B cell (primary cell): ENCODE results near the gene SMIM22. TPM values are rescaled to one million over a fixed set of nuclear protein-coding genes. Genes with fewer than 3 reads are reported as not detected.

Experiments
- ATAC-seq: fragments of 200-7000 bp; cut with Tn5 transposase; one replicate; pipeline ENCODE4 v1.10.0; 2021; ENCODE audit warnings: low read depth, mild to moderate bottlenecking, moderate number of reproducible peaks, moderate library complexity
- CTCF ChIA-PET: fragments of 350-600 bp; sonication (Branson Sonifier 250); formaldehyde crosslinking; loops from one replicate; lab custom pipeline; 2021; ENCODE audit warnings: antibody characterized with exemption, inconsistent platforms; lab: Charles Lee
- POLR2A ChIA-PET: fragments of 350-600 bp; sonication (Branson Sonifier 250); formaldehyde crosslinking; loops from one replicate; lab custom pipeline; 2021; ENCODE audit warnings: antibody characterized with exemption; lab: Charles Lee
- DNase-seq: peaks from one replicate; pipeline ENCODE4 v3.0.0; 2013
- H2AFZ ChIP-seq: 2 replicates; pipeline ENCODE4 v1.6.1; 2012; ENCODE audit warnings: mild to moderate bottlenecking, low read depth, low read length; ENCODE audit not compliant: insufficient read depth, poor library complexity, severe bottlenecking
- H3K27ac ChIP-seq, 2 donors: 1 replicate in 1 of 2; 2 replicates in 1 of 2; pipeline ENCODE4 v1.5.1; 2012 to 2013; ENCODE audit warnings: low read length in 2 of 2, mild to moderate bottlenecking in 2 of 2, moderate library complexity in 1 of 2
- H3K27me3 ChIP-seq, 4 experiments: fragments of 200-600 bp in 1 of 4; sonication (generic) in 1 of 4; replicated peaks in 1 of 4; 1 replicate in 2 of 4; 2 replicates in 2 of 4; pipeline versions ENCODE4 v1.6.1 to v1.7.0; 2013 to 2016; ENCODE audit warnings: low read length in 3 of 4, mild to moderate bottlenecking in 2 of 4, mixed read lengths in 1 of 4, moderate library complexity in 1 of 4; ENCODE audit not compliant: insufficient read depth in 4 of 4, control insufficient read depth in 3 of 4; ENCODE audit errors: control extremely low read depth in 1 of 4
- H3K36me3 ChIP-seq, 2 experiments: replicated peaks in 1 of 2; 1 replicate in 1 of 2; 2 replicates in 1 of 2; pipeline versions ENCODE4 v1.6.1 to v1.7.1; 2013; ENCODE audit warnings: low read length in 1 of 2; ENCODE audit not compliant: insufficient read depth in 2 of 2, control insufficient read depth in 1 of 2; ENCODE audit errors: control extremely low read depth in 1 of 2, extremely low read depth in 1 of 2
- H3K4me1 ChIP-seq, 2 donors: fragments of 200-600 bp in 1 of 2; sonication (generic) in 1 of 2; 1 replicate in 1 of 2; 2 replicates in 1 of 2; pipeline versions ENCODE4 v1.5.1 to v1.6.1; 2013 to 2017; ENCODE audit warnings: low read length in 2 of 2; ENCODE audit not compliant: control insufficient read depth in 2 of 2, insufficient read depth in 2 of 2
- H3K4me2 ChIP-seq: replicated peaks from 2 replicates; pipeline ENCODE3; 2012; ENCODE audit warnings: mild to moderate bottlenecking, low read depth, low read length; ENCODE audit not compliant: poor library complexity, severe bottlenecking
- H3K4me3 ChIP-seq, 5 experiments: fragments of 200-600 bp in 1 of 5; sonication (generic) in 1 of 5; 1 replicate in 3 of 5; 2 replicates in 2 of 5; pipeline versions ENCODE4 v1.5.1 to v1.7.0; 2011 to 2016; ENCODE audit warnings: low read length in 4 of 5, mild to moderate bottlenecking in 4 of 5, low read depth in 2 of 5, control low read depth in 1 of 5, moderate library complexity in 1 of 5; ENCODE audit not compliant: insufficient read depth in 1 of 5; ENCODE audit errors: control extremely low read depth in 1 of 5, extremely low read depth in 1 of 5
- H3K79me2 ChIP-seq: fragments of 200-600 bp; sonication (generic); one replicate; pipeline ENCODE4 v1.6.0; 2016; ENCODE audit warnings: low read length; ENCODE audit not compliant: control insufficient read depth, insufficient read depth
- H3K9ac ChIP-seq: fragments of 200-600 bp; sonication (generic); 2 replicates; pipeline ENCODE4 v1.6.1; 2017; ENCODE audit warnings: mild to moderate bottlenecking, low read length, moderate library complexity
- H3K9me3 ChIP-seq, 3 donors: one replicate each; pipeline versions ENCODE4 v1.6.1 to v1.7.1; 2013; ENCODE audit warnings: low read length in 2 of 3; ENCODE audit not compliant: control insufficient read depth in 2 of 3, insufficient read depth in 1 of 3; ENCODE audit errors: control extremely low read depth in 1 of 3
- H4K20me1 ChIP-seq: 2 replicates; pipeline ENCODE4 v1.6.0; 2012; ENCODE audit warnings: mild to moderate bottlenecking, low read length; ENCODE audit not compliant: insufficient read depth, control insufficient read depth, poor library complexity, severe bottlenecking
- H3K27ac Mint-ChIP-seq: one replicate; pipeline ENCODE4 v1.8.0; 2021; ENCODE audit warnings: mixed read lengths
- H3K27me3 Mint-ChIP-seq: one replicate; pipeline ENCODE4 v1.8.0; 2021; ENCODE audit warnings: mixed read lengths
- H3K4me1 Mint-ChIP-seq: one replicate; pipeline ENCODE4 v1.8.0; 2021; ENCODE audit warnings: mixed read lengths
- H3K4me3 Mint-ChIP-seq: one replicate; pipeline ENCODE4 v1.8.0; 2021; ENCODE audit warnings: mixed read lengths
- H3K9me3 Mint-ChIP-seq: one replicate; pipeline ENCODE4 v1.8.0; 2022; ENCODE audit warnings: mixed read lengths; ENCODE audit not compliant: insufficient read depth
- CTCF ChIP-seq: fragments of 200-600 bp; IDR thresholded peaks from one replicate; pipeline ENCODE4 v1.8.0; 2022; ENCODE audit warnings: antibody characterized with exemption, mild to moderate bottlenecking
- EZH2 ChIP-seq: IDR thresholded peaks from 2 replicates; pipeline ENCODE4 v1.6.1; 2012; ENCODE audit warnings: borderline replicate concordance, low read depth, mild to moderate bottlenecking, moderate library complexity, low read length; ENCODE audit not compliant: insufficient read depth, poor library complexity, severe bottlenecking
- WGBS: methylation state at CpG from one replicate; pipeline ENCODE4 v1.1.5; 2013; ENCODE audit warnings: missing lambda C conversion rate; ENCODE audit not compliant: insufficient coverage; 5-methylcytosine and 5-hydroxymethylcytosine counted together
- intact Hi-C: fragments of 100-400 bp; cut with micrococcal nuclease; formaldehyde crosslinking; loops from one replicate; pipeline ENCODE4 v1.10.0; 2022
- polyA plus RNA-seq: library from polyadenylated mRNA; depleted of rRNA; stranded (reverse); fragments of >200 nt; gene quantifications from 2 replicates; pipeline ENCODE4 v1.2.3, GENCODE V29; 2012
- total RNA-seq, 2 donors: library from RNA; stranded (reverse); fragments of 120-200 nt in 1 of 2; gene quantifications; 1 replicate in 1 of 2; 2 replicates in 1 of 2; pipeline versions ENCODE4 v1.2.3 to v1.2.4, GENCODE V29; 2013 to 2022

The SMIM22 gene
- total and polyA plus RNA-seq, 2 donors (not counting 1 experiment from before 2014, with no cell fraction given): not detected

DNA sequence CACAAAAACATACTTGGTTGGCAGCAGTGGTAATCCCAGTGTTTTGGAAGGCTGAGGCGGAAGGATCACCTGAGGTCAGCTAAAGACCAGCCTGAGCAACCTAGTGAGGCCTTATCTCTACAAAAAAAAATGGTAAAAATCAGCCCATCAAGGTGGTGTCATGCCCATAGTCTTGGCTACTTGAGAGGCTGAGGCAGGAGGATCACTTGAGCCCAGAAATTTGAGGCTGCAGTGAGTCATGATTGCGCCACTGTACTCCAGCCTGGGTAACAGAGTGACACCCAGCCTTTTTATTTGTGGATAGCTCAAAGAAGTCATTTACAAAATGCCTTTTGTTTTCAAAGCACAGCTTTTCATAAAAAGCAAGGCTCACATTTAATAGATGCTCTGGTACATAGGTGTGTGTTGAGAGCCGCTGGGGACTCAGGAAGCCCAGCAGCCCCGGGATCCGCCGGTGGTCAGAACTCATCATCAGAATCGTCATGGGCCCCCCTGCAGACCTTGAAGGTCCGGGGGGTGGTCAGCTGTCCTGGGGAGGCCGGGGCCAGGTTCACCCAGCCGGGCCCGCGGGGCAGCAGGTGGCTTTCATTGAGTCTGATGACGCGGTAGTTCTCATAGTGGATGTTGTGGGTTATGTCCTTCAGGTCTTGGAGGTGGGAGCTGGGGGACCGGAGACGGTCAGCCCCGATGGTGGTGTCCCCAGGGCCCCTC is 17.7 kb upstream of the SMIM22 start:
- H3K27ac Mint-ChIP-seq: no peak overlapping the region
- Histone ChIP-seq H3K9ac (no peak overlapping the region), H3K36me3 (no peaks in the 10 kb centered on the region), H3K27ac (no peak overlapping the region), H3K79me2 (no peaks in the 10 kb centered on the region), H3K4me1 (no peaks in the 10 kb centered on the region), H3K4me2 (no peak overlapping the region), H2AFZ (no peak overlapping the region), H3K4me3 (no peak overlapping the region), H3K27me3 (no peaks in the 10 kb centered on the region), H4K20me1 (no peaks in the 10 kb centered on the region), H3K9me3 (no peaks in the 10 kb centered on the region)
- intact Hi-C loops: no loop called here
- ChIA-PET POLR2A (no interaction called here), CTCF (no interaction called here)
- TF ChIP-seq CTCF (no peak), EZH2 (no peak)
- no peak for DNase-seq
- 84% methylated on average over 11 of the region's 17 CpGs for WGBS
- no peaks in the 10 kb centered on the region for H3K27me3 Mint-ChIP-seq
- H3K4me3 Mint-ChIP-seq: no peak overlapping the region
- no peak for ATAC-seq
- H3K9me3 Mint-ChIP-seq: no peaks in the 10 kb centered on the region
- H3K4me1 Mint-ChIP-seq: peaks cover 1% of the 10 kb centered on the region

DNA sequence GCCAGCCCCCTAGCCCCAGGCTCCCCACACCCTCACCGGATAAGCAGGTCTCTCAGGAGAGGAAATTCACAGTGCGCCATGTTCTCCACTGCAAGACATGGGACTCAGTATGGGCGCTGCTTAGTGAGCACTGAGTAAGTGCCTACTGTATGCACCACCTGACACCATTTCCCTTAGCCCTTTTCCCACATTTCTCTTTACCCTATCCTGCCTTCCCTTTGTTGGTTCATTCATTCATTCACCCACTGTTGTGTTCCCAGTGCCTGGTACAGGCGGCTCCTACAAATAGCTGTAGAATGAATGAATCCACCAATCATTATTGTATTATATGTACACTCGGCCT is 17.1 kb upstream of the SMIM22 start:
- Mint-ChIP-seq H3K9me3 (no peaks in the 10 kb centered on the region), H3K4me1 (peaks cover 1% of the 10 kb centered on the region), H3K27me3 (no peaks in the 10 kb centered on the region), H3K27ac (no peak overlapping the region), H3K4me3 (no peak overlapping the region)
- CTCF ChIA-PET: no interaction called here
- Histone ChIP-seq H3K4me3 (no peak overlapping the region), H3K9ac (no peak overlapping the region), H3K27me3 (no peaks in the 10 kb centered on the region), H3K79me2 (no peaks in the 10 kb centered on the region), H2AFZ (no peak overlapping the region), H3K4me2 (no peak overlapping the region), H4K20me1 (no peaks in the 10 kb centered on the region), H3K27ac (no peak overlapping the region), H3K36me3 (no peaks in the 10 kb centered on the region), H3K4me1 (no peaks in the 10 kb centered on the region), H3K9me3 (no peaks in the 10 kb centered on the region)
- TF ChIP-seq CTCF: no peak
- TF ChIP-seq EZH2: no peak
- no peak for ATAC-seq
- intact Hi-C loops: no loop called here
- POLR2A ChIA-PET: no interaction called here
- DNase-seq: no peak
- 94% methylated on average over 3 of the region's 5 CpGs for WGBS
